AG04450 (cell line): Measurements from ENCODE around the gene CRYM. TPM values are rescaled to one million over a fixed set of nuclear protein-coding genes. Genes with fewer than 3 reads are reported as not detected.
A peak's percentile ranks its signal among the peaks of the same experiment; 100 is the strongest.
"Not testable (repeated sequence)": the region's sequence is repeated elsewhere in the genome, so short reads cannot be mapped to it uniquely, and the experiment has no call there.

Experiments used
- CTCF ChIA-PET: fragments of 300-600, 350-600 bp; formaldehyde crosslinking; extraction: SDS; loops from one replicate; lab custom pipeline; 2022; ENCODE audit warnings: antibody characterized with exemption, inconsistent platforms; lab: Charles Lee
- POLR2A ChIA-PET: fragments of 350-600 bp; formaldehyde crosslinking; extraction: SDS; loops from one replicate; lab custom pipeline; 2021; ENCODE audit warnings: antibody characterized with exemption, inconsistent platforms; lab: Yijun Ruan, JAX
- DNase-seq: peaks from one replicate; pipeline ENCODE4 v3.0.0-alpha.2; 2011; ENCODE audit warnings: low read depth, low spot score
- H3K27ac ChIP-seq: one replicate; pipeline ENCODE4 v1.5.1; 2012; ENCODE audit warnings: low read depth, low read length, control low read depth
- H3K27me3 ChIP-seq: one replicate; pipeline ENCODE4 v1.6.0; 2012; ENCODE audit warnings: low read length; ENCODE audit not compliant: control insufficient read depth, insufficient read depth
- H3K4me3 ChIP-seq: 2 replicates; pipeline ENCODE4 v1.5.1; 2011; ENCODE audit warnings: mild to moderate bottlenecking, low read depth, low read length, control low read depth
- H3K9me3 ChIP-seq: 2 replicates; pipeline ENCODE4 v1.5.1; 2012; ENCODE audit warnings: low read length; ENCODE audit not compliant: control insufficient read depth, insufficient read depth
- polyA plus RNA-seq: library from polyadenylated mRNA; depleted of rRNA; stranded (reverse); fragments of >200 nt; gene quantifications from 2 replicates; pipeline ENCODE4 v1.2.3, GENCODE V29; 2011
- TF ChIP-seq, protein P1 (sequence below): IDR thresholded peaks from 2 replicates; pipeline ENCODE4 v1.5.1; 2011; ENCODE audit warnings: low read depth, low read length, control low read depth, inconsistent platforms

The CRYM gene
- polyA plus RNA-seq, 1 experiment, result 0.21 TPM

DNA sequence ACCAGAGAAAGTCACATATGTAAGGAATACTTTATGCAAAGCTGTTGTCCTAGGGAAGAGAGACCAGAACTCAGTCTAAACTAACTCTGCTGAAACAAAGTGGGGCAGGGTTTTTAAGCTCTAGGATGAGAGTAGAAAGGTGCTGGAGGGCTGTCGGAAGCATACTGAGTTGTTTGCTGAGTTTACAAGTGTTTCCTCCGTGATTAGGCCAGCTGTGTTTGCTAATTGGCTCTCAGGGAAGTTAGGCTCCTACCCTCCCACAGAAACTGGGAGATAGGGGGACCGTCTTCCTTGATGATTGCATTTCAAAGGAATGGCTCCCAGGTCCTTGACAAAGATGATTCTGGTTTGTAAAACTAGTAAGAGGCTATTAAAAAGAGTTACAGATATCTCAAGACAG lies 24.4 kb upstream of the CRYM start:
- TF ChIP-seq, protein P1, sequence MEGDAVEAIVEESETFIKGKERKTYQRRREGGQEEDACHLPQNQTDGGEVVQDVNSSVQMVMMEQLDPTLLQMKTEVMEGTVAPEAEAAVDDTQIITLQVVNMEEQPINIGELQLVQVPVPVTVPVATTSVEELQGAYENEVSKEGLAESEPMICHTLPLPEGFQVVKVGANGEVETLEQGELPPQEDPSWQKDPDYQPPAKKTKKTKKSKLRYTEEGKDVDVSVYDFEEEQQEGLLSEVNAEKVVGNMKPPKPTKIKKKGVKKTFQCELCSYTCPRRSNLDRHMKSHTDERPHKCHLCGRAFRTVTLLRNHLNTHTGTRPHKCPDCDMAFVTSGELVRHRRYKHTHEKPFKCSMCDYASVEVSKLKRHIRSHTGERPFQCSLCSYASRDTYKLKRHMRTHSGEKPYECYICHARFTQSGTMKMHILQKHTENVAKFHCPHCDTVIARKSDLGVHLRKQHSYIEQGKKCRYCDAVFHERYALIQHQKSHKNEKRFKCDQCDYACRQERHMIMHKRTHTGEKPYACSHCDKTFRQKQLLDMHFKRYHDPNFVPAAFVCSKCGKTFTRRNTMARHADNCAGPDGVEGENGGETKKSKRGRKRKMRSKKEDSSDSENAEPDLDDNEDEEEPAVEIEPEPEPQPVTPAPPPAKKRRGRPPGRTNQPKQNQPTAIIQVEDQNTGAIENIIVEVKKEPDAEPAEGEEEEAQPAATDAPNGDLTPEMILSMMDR, result no peak
- DNase-seq, result no peak
- H3K27ac ChIP-seq, result peak overlapping the region; percentile 49
- no peaks in the 10 kb centered on the region; the same call in 1 of the 2 replicates for H3K9me3 ChIP-seq
- ChIA-PET POLR2A (interaction anchor here (3.7 kb wide), 1 partner anchor 145 kb away, joined by 23 read pairs; the partner anchor contains the start of gene LDAF1), CTCF (interaction anchor here (3.9 to 4.1 kb wide), 3 partner anchors 114 to 451 kb away, joined by 37 to 88 read pairs (median 74); partner anchors contain the start of gene LDAF1)
- H3K27me3 ChIP-seq, result no peaks in the 10 kb centered on the region
- peak overlapping the region; percentile 79 for H3K4me3 ChIP-seq

DNA sequence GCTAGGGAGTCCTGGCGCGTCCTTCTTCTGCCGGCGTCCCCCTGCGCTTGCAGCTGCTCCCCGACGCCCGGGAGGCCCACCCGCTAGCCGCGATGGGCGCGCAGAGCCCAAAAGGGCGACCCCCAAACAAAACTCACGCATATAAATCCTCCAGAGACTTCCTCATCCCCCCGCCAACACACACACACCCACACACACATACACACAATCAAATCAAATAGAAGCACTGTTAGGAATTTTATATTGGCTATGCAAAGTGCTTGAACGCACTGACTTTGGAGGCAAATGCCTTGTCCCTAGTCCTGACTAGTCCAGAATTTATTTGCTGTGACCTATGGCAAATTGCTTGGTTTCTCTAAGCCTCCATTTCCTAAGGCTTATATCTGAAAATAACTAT lies 23.8 kb upstream of the CRYM start:
- ChIA-PET CTCF (interaction anchor here (0.6 to 4.1 kb wide), 7 partner anchors 12 to 450 kb away, joined by 3 to 88 read pairs (median 9); partner anchors contain the start of gene LDAF1), POLR2A (interaction anchor here (3.7 kb wide), 1 partner anchor 144 kb away, joined by 23 read pairs; the partner anchor contains the start of gene LDAF1)
- H3K27ac ChIP-seq, result no peak overlapping the region

DNA sequence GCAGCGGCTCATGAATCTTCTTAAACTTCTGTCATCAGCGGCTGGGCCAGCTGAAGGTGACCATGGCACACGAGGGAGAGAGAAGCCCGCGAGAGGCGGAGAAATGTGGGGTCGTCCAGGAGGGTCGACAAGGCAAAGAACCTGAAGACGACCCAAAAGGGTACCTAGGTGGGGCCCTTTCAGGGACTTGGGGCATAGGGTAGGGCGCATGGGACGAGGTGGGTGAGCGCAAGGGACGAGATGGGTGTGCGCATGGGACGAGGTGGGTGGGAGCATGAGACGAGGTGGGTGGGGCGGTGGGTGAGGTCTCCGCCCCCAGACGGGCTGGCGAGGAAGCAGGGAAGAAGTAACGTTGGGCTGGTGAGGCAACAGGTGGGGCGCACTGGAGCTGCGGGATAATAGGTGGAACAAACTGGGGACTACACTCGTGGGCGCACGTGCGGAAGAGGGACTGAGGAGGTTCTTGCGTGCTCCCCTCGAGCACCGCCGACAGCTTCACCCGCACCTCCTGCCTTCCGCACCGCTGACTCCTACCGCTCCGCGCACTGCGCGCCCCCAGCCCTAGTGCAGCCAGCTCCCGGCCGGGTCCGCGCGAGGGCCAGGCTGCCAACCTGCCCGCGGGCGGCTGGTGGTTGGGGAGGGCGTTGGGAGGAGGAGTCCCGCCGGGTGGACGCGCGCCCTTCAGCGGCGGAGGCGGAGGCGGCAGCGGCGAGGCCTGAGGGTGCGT lies 23.2 kb upstream of the CRYM start:
- ChIA-PET POLR2A (interaction anchor here (0.6 to 3.7 kb wide), 5 partner anchors 18 to 401 kb away, joined by 3 to 23 read pairs (median 7); partner anchors contain the start of genes DCUN1D3, LDAF1 and LYRM1), CTCF (interaction anchor here (0.6 to 4.1 kb wide), 37 partner anchors 9 to 857 kb away, joined by 3 to 88 read pairs (median 5); partner anchors contain the start of genes CRYM, DCUN1D3, LDAF1 and LYRM1)
- no peak for DNase-seq
- H3K27me3 ChIP-seq, result no peaks in the 10 kb centered on the region
- no peaks in the 10 kb centered on the region; the same call in 1 of the 2 replicates for H3K9me3 ChIP-seq
- TF ChIP-seq, protein P1, result peak; percentile 19
- peak overlapping the region; percentile 79 for H3K4me3 ChIP-seq
- H3K27ac ChIP-seq, result peak overlapping the region; percentile 59

More for the DNA sequence above, 23.8 kb upstream of the CRYM start:
- Histone ChIP-seq H3K27me3 (no peaks in the 10 kb centered on the region), H3K4me3 (peak overlapping the region; percentile 79), H3K9me3 (no peaks in the 10 kb centered on the region; the same call in 1 of the 2 replicates)
- DNase-seq, result no peak
- TF ChIP-seq, protein P1, result no peak

DNA sequence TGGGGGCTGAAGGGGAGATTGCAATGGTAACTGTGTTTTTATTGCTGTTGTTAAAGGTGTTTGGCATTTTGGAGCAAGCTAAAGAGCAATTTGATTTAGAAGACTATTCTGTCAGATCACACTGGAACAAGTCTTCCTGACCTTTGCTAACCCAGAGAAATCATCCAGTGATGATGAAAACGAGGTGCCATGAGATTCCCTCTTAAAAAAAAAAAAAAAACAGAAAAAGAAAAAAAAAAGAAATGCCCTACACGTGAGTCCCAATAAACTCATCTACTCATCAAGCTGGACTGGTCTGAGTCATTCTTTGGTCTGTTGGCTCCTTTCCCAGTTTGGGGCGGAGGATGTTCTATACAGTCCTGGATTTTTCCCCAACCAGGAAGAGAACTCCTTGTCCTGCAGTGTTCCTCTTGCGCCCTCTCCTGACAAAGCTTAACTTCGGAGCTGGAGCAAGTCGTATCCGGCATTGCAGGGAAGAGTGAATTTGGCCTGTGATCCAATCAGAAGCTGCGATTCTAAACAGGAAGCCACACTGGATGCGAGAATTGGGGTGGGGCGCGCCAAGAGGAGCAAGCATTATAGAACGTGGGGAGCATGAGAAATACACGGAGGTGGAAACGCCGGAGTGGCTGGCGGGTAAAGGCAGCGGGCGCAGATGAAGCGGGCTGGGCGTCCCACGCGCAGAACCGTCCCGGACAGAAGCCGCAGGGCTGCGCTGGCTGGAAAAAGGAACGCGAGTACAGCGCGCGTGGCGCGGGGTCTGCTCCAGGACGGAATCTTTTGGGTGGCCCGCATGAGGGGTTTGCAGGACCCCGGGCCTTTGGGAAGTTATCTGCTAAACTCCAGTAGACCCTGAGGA lies 22.4 kb upstream of the CRYM start:
- H3K27ac ChIP-seq, result peak overlapping the region; percentile 59
- peak; percentile 100 for DNase-seq
- POLR2A ChIA-PET, result interaction anchor here (0.6 to 3.7 kb wide), 10 partner anchors 17 to 449 kb away, joined by 3 to 23 read pairs (median 6); partner anchors contain the start of genes DCUN1D3, LDAF1 and LYRM1

DNA sequence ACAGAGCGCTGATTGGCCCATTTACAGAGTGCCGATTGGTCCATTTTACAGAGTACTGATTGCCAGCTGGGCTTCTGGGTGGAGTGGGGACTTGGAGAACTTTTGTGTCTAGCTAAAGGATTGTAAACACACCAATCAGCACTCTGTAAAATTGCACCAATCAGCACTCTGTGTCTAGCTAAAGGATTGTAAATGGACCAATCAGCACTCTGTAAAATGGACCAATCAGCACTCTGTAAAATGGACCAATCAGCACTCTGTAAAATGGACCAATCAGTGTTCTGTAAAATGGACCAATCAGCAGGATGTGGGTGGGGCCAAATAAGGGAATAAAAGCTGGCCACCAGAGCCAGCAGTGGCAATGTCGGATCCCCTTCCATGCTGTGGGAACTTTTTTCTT lies 11.7 kb upstream of the CRYM start:
- ChIA-PET POLR2A (interaction anchor here (0.6 kb wide), 1 partner anchor 40 kb away, joined by 3 read pairs; no protein-coding TSS in a partner anchor), CTCF (interaction anchor here (1.4 to 2.5 kb wide), 3 partner anchors 11 to 440 kb away, joined by 3 to 14 read pairs (median 6); partner anchors contain the start of gene CRYM)
- H3K27ac ChIP-seq, H3K4me3 ChIP-seq, DNase-seq, H3K9me3 ChIP-seq: not testable (repeated sequence)
- H3K27me3 ChIP-seq, result peaks cover 24% of the 10 kb centered on the region

More for the DNA sequence above, 22.4 kb upstream of the CRYM start:
- H3K4me3 ChIP-seq, result peak overlapping the region; percentile 79
- H3K27me3 ChIP-seq, result no peaks in the 10 kb centered on the region
- TF ChIP-seq, protein P1, result peak; percentile 94
- H3K9me3 ChIP-seq, result no peaks in the 10 kb centered on the region; the same call in 1 of the 2 replicates
- CTCF ChIA-PET, result interaction anchor here (0.5 to 4.1 kb wide), 42 partner anchors 9 to 1392 kb away, joined by 3 to 88 read pairs (median 4); partner anchors contain the start of genes CRYM, DCUN1D3, LDAF1 and LYRM1
